ENCODE data around the gene PEX7. TPM values are rescaled to one million over a fixed set of nuclear protein-coding genes. Genes with fewer than 3 reads are reported as not detected.
A peak's percentile ranks its signal among the peaks of the same experiment; 100 is the strongest.

The PEX7 gene
- total RNA-seq, 1 donor from 2014 or later = 12.5 TPM

GRCh38 chr6:136777651-136778050 lies 44.7 kb upstream of the PEX7 start:
- TF ChIP-seq CTCF (conservative IDR thresholded peaks at IDR 0.05; ENCODE audit: low read depth, low read length) = no peak
- DNase-seq (ENCODE audit: low read depth) = no peak
- H3K4me3 ChIP-seq (ENCODE audit: low read depth, low read length) = no peak overlapping the region

- no peak for DNase-seq (ENCODE audit: low read depth)
- H3K4me3 ChIP-seq (ENCODE audit: low read depth, low read length) = no peak overlapping the region
- no peak for TF ChIP-seq CTCF (conservative IDR thresholded peaks at IDR 0.05; ENCODE audit: low read depth, low read length)
These were observed 42.7 kb upstream of the PEX7 start for GRCh38 chr6:136779682-136780081.

- H3K4me3 ChIP-seq (ENCODE audit: low read depth, low read length) = no peak overlapping the region
- no peak for DNase-seq (ENCODE audit: low read depth)
- TF ChIP-seq CTCF (conservative IDR thresholded peaks at IDR 0.05; ENCODE audit: low read depth, low read length) = no peak
These were observed 41.4 kb upstream of the PEX7 start for GRCh38 chr6:136780972-136781371.

- H3K4me3 ChIP-seq (ENCODE audit: low read depth, low read length) = no peak overlapping the region
- no peak for DNase-seq (ENCODE audit: low read depth)
- TF ChIP-seq CTCF (conservative IDR thresholded peaks at IDR 0.05; ENCODE audit: low read depth, low read length) = no peak
These were observed 40.2 kb upstream of the PEX7 start for GRCh38 chr6:136782021-136782770.

GRCh38 chr6:136783021-136783420 lies 39.4 kb upstream of the PEX7 start:
- no peak for DNase-seq (ENCODE audit: low read depth)
- TF ChIP-seq CTCF (conservative IDR thresholded peaks at IDR 0.05; ENCODE audit: low read depth, low read length) = no peak
- H3K4me3 ChIP-seq (ENCODE audit: low read depth, low read length) = no peak overlapping the region

- no peak overlapping the region for H3K4me3 ChIP-seq (ENCODE audit: low read depth, low read length)
- TF ChIP-seq CTCF (conservative IDR thresholded peaks at IDR 0.05; ENCODE audit: low read depth, low read length) = peak; percentile 12
- DNase-seq (ENCODE audit: low read depth) = no peak
These were observed 38.7 kb upstream of the PEX7 start for GRCh38 chr6:136783495-136784270.

Data from epithelial cell of proximal tubule (primary cell).